Sigmoid colon (tissue), 4 donors: Measurements from ENCODE around the gene STX18.
A peak's percentile ranks its signal among the peaks of the same experiment; 100 is the strongest.

Source experiments
- CTCF ChIP-seq, 4 experiments: fragments of 450-650 bp in 3 of 4; fragments of 200-600 bp in 1 of 4; IDR thresholded peaks; one replicate each; pipeline ENCODE4 v1.5.1; 2016 to 2019; ENCODE audit warnings: antibody characterized with exemption in 4 of 4, mild to moderate bottlenecking in 3 of 4, moderate library complexity in 2 of 4
- EP300 ChIP-seq, 4 donors: sonication (generic); formaldehyde crosslinking; IDR thresholded peaks; one replicate each; pipeline ENCODE4 v1.6.1; 2017; ENCODE audit warnings: antibody characterized with exemption in 4 of 4
- POLR2A ChIP-seq, 2 donors: fragments of 450-650 bp; IDR thresholded peaks; one replicate each; pipeline ENCODE4 v1.6.1; 2016; ENCODE audit warnings: antibody characterized with exemption in 2 of 2, mild to moderate bottlenecking in 2 of 2, moderate library complexity in 2 of 2
- POLR2AphosphoS5 ChIP-seq, 4 donors: sonication (generic); formaldehyde crosslinking; IDR thresholded peaks; one replicate each; pipeline ENCODE4 v1.6.1; 2017; ENCODE audit warnings: antibody characterized with exemption in 4 of 4

- TF ChIP-seq CTCF (IDR thresholded peaks at IDR 0.05), result peak; percentile 4 to 73 (median 17)
- TF ChIP-seq EP300 (IDR thresholded peaks at IDR 0.05), result no peak
- TF ChIP-seq POLR2AphosphoS5 (IDR thresholded peaks at IDR 0.05), result no peak
- no peak for TF ChIP-seq POLR2A (IDR thresholded peaks at IDR 0.05)
Measured at GRCh38 chr4:4575284-4576211, 33.7 kb upstream of the STX18 start.
